ENCODE measurements around the gene CPB2. TPM values are rescaled to one million over a fixed set of nuclear protein-coding genes. Genes with fewer than 3 reads are reported as not detected.

The CPB2 gene
- total and polyA plus RNA-seq, 9 of the 15 experiments (the other 6 are each of a cell fraction or from before 2014, with no cell fraction given) = 0.03 to 0.16 (median 0.07) TPM; not detected in 6

DNA sequence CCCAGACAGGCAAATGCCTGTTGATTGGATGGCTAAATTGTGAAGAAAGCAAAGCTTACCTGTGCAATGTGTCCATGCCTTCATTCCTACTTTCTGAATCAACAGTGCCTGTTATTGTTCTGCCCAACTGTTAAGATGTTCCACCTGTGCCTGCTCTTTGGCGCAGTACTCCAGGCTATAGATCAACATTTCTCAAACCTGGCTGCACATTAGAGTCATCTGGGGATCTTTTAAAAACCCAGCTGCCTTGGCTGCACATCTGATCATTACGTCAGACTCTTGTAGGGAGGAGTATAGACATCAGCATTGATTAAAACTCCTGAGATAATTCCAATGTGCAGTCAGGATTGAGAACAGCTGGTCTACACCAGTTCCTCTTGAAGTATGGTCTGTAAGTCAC is 16.2 kb upstream of the CPB2 start:
- intact Hi-C loops (cut with micrococcal nuclease) (no loop called here), in situ Hi-C loops (cut with MboI) (no loop called here)
- Histone ChIP-seq H3K79me2 (ENCODE audit: control insufficient read depth, insufficient read depth, low read length) (no peaks in the 10 kb centered on the region), H4K20me1 (replicated peaks; ENCODE audit: control insufficient read depth, insufficient read depth, low read length) (no peaks in the 10 kb centered on the region), H3K9me1 (ENCODE audit: control insufficient read depth, insufficient read depth, low read length) (no peaks in the 10 kb centered on the region), H2AFZ (ENCODE audit: low read depth, low read length) (0 out of 2 replicates have a peak overlapping the region, but pooled peaks have one; percentile 30), H3K4me3 (no peak overlapping the region), H3K4me2 (ENCODE audit: insufficient read depth, low read length) (no peak overlapping the region), H3K36me3 (ENCODE audit: control insufficient read depth, insufficient read depth, low read length) (peaks cover 4% of the 10 kb centered on the region; the same call in 2 of the 3 replicates), H3K27me3 (ENCODE audit: control insufficient read depth in 2 of 2, insufficient read depth in 2 of 2, low read length in 2 of 2) (no peaks in the 10 kb centered on the region), H3K9ac (ENCODE audit: insufficient read depth in 1 of 2, low read depth in 2 of 2, low read length in 2 of 2) (no peak overlapping the region), H3K27ac (ENCODE audit: extremely low read depth, low read depth, low read length) (no peak overlapping the region), H3K9me3 (replicated peaks; ENCODE audit: control insufficient read depth, insufficient read depth, low read depth, low read length) (no peaks in the 10 kb centered on the region), H3K4me1 (replicated peaks in 1 of 2; ENCODE audit: control insufficient read depth in 2 of 2, insufficient read depth in 2 of 2, low read length in 2 of 2) (peaks cover 5 to 44% of the 10 kb centered on the region in 2 experiments; a peak in 4 of 5 replicates)
- FAIRE-seq (no peak), DNase-seq (ENCODE audit: extremely low read depth in 1 of 4, low spot score in 3 of 4) (no peak), ATAC-seq (no peak)
- 73% methylated on average over 1 of the region's 2 CpGs for WGBS (ENCODE audit: insufficient coverage, low coverage, missing lambda C conversion rate)
- ChIA-PET CTCF (ENCODE audit: low intra/inter-chr PET ratio) (no interaction called here), POLR2A (no interaction called here)
- TF ChIP-seq, protein P1, sequence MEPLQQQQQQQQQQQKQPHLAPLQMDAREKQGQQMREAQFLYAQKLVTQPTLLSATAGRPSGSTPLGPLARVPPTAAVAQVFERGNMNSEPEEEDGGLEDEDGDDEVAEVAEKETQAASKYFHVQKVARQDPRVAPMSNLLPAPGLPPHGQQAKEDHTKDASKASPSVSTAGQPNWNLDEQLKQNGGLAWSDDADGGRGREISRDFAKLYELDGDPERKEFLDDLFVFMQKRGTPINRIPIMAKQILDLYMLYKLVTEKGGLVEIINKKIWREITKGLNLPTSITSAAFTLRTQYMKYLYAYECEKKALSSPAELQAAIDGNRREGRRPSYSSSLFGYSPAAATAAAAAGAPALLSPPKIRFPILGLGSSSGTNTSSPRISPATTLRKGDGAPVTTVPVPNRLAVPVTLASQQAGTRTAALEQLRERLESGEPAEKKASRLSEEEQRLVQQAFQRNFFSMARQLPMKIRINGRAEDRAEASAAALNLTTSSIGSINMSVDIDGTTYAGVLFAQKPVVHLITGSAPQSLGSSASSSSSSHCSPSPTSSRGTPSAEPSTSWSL (CRISPR knock-in tag; IDR thresholded peaks at IDR 0.05; ENCODE audit: borderline replicate concordance) = no peak
- no TSS peak for BruUV-seq (replicated peaks)

DNA sequence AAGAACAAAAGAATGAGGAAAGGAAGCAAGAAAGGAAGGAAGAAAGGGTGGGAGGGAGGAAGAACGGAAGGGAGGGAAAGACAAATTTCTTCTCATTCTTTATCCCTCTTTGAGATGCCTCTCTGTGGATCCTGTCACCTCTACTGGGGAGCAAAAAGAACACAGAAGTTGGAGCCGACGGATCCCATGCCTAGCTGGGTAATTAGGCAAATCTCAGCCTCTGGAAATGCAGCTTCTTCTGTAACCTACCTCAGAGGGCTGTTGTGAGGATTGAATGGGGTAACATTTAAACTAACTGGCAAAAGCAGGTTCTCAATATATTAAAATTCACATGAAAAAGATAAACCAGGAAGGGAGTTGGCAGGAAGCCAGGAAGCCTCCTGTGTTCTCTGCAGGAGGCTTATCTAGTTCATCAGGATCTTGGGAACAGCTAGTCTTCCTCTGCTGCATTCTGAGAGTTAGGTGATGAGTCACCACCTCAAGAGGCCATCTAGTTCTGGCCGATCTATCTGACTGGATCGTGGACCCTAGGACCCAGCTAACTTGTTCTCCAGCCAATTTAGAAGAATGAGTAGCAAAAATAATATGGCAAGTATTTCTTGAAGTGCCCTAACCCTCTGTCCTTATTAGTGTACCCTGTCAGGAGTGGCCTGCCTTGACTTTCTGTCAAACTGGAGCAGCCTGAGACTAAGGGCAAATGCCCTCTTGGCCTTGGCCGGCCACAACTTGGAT is 15.2 kb upstream of the CPB2 start:
- H3K4me1 ChIP-seq (replicated peaks in 1 of 2; ENCODE audit: control insufficient read depth in 2 of 2, insufficient read depth in 2 of 2, low read length in 2 of 2) = peaks cover 5 to 34% of the 10 kb centered on the region in 2 experiments; a peak in 3 of 5 replicates
- H4K20me1 ChIP-seq (replicated peaks; ENCODE audit: control insufficient read depth, insufficient read depth, low read length) = no peaks in the 10 kb centered on the region
- H3K27ac ChIP-seq (ENCODE audit: extremely low read depth, low read depth, low read length) = peak overlapping the region; percentile 51; the same call in 2 of the 3 replicates
- peak; percentile 68 to 87 (median 73) for DNase-seq (ENCODE audit: extremely low read depth in 1 of 4, low spot score in 3 of 4)
- ATAC-seq = peak; percentile 86
- in situ Hi-C loops (cut with MboI) = no loop called here
- peak overlapping the region; percentile 76 for H2AFZ ChIP-seq (ENCODE audit: low read depth, low read length)
- ChIA-PET CTCF (ENCODE audit: low intra/inter-chr PET ratio) (interaction anchor here (0.5 kb wide), 1 partner anchor 68 kb away, joined by 3 read pairs; no protein-coding TSS in a partner anchor), POLR2A (interaction anchor here (0.8 to 1.0 kb wide), 3 partner anchors 21 to 100 kb away, joined by 3 to 4 read pairs (median 3); no protein-coding TSS in a partner anchor)
- H3K9me3 ChIP-seq (replicated peaks; ENCODE audit: control insufficient read depth, insufficient read depth, low read depth, low read length) = no peaks in the 10 kb centered on the region
- H3K36me3 ChIP-seq (ENCODE audit: control insufficient read depth, insufficient read depth, low read length) = no peaks in the 10 kb centered on the region
- H3K9ac ChIP-seq (ENCODE audit: insufficient read depth in 1 of 2, low read depth in 2 of 2, low read length in 2 of 2) = no peak overlapping the region
- no TSS peak for BruUV-seq (replicated peaks)
- no peaks in the 10 kb centered on the region for H3K9me1 ChIP-seq (ENCODE audit: control insufficient read depth, insufficient read depth, low read length)
- 3% methylated on average over 5 of the region's 6 CpGs for WGBS (ENCODE audit: insufficient coverage, low coverage, missing lambda C conversion rate)
- H3K4me2 ChIP-seq (ENCODE audit: insufficient read depth, low read length) = peak overlapping the region; percentile 71
- FAIRE-seq = peak; percentile 99
- no peak overlapping the region for H3K4me3 ChIP-seq
- H3K79me2 ChIP-seq (ENCODE audit: control insufficient read depth, insufficient read depth, low read length) = no peaks in the 10 kb centered on the region
- intact Hi-C loops (cut with micrococcal nuclease) = no loop called here
- H3K27me3 ChIP-seq (ENCODE audit: control insufficient read depth in 2 of 2, insufficient read depth in 2 of 2, low read length in 2 of 2) = no peaks in the 10 kb centered on the region
- TF ChIP-seq, protein P2, sequence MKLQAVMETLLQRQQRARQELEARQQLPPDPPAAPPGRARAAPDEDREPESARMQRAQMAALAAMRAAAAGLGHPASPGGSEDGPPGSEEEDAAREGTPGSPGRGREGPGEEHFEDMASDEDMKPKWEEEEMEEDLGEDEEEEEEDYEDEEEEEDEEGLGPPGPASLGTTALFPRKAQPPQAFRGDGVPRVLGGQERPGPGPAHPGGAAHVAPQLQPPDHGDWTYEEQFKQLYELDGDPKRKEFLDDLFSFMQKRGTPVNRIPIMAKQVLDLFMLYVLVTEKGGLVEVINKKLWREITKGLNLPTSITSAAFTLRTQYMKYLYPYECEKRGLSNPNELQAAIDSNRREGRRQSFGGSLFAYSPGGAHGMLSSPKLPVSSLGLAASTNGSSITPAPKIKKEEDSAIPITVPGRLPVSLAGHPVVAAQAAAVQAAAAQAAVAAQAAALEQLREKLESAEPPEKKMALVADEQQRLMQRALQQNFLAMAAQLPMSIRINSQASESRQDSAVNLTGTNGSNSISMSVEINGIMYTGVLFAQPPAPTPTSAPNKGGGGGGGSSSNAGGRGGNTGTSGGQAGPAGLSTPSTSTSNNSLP (IDR thresholded peaks at IDR 0.05; ENCODE audit: borderline replicate concordance, low read depth, low read length) = peak; percentile 27; the same call in 1 of the 2 replicates
- TF ChIP-seq, protein P3, sequence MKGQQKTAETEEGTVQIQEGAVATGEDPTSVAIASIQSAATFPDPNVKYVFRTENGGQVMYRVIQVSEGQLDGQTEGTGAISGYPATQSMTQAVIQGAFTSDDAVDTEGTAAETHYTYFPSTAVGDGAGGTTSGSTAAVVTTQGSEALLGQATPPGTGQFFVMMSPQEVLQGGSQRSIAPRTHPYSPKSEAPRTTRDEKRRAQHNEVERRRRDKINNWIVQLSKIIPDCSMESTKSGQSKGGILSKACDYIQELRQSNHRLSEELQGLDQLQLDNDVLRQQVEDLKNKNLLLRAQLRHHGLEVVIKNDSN (CRISPR knock-in tag; IDR thresholded peaks at IDR 0.05) = no peak
- TF ChIP-seq ATF7 (IDR thresholded peaks at IDR 0.05) (peak; percentile 46), KDM1A (IDR thresholded peaks at IDR 0.05) (peak; percentile 50 to 56; a peak in 3 of 4 replicates), CBFA2T2 (conservative IDR thresholded peaks at IDR 0.05) (peak; percentile 54), MTA2 (IDR thresholded peaks at IDR 0.05; ENCODE audit: low read depth) (0 out of 2 replicates have a peak, but pooled peaks have one; percentile 20), FOSL1 (tag; conservative IDR thresholded peaks at IDR 0.05) (peak; percentile 96), NFIX (CRISPR knock-in tag; IDR thresholded peaks at IDR 0.05; ENCODE audit: low read depth) (peak; percentile 96), SOX6 (IDR thresholded peaks at IDR 0.05) (0 out of 2 replicates have a peak, but pooled peaks have one; percentile 35), NCOR1 (IDR thresholded peaks at IDR 0.05) (peak; percentile 53; the same call in 1 of the 2 replicates)
